GM10266 (cell line): ENCODE data around the gene TGM5.

Source experiments
- DNase-seq: peaks from one replicate; pipeline ENCODE4 v3.0.0; 2012; ENCODE audit errors: extremely low spot score
- TF ChIP-seq, protein P1 (sequence below): IDR thresholded peaks from 2 replicates; pipeline ENCODE4 v1.5.1; 2012; ENCODE audit warnings: mild to moderate bottlenecking, low read depth; ENCODE audit not compliant: control insufficient read depth, insufficient read depth; ENCODE audit errors: missing control alignments

TGM5 gene

GRCh38 chr15:43267439-43267838 is 711 bp upstream of the TGM5 start:
- TF ChIP-seq, protein P1, sequence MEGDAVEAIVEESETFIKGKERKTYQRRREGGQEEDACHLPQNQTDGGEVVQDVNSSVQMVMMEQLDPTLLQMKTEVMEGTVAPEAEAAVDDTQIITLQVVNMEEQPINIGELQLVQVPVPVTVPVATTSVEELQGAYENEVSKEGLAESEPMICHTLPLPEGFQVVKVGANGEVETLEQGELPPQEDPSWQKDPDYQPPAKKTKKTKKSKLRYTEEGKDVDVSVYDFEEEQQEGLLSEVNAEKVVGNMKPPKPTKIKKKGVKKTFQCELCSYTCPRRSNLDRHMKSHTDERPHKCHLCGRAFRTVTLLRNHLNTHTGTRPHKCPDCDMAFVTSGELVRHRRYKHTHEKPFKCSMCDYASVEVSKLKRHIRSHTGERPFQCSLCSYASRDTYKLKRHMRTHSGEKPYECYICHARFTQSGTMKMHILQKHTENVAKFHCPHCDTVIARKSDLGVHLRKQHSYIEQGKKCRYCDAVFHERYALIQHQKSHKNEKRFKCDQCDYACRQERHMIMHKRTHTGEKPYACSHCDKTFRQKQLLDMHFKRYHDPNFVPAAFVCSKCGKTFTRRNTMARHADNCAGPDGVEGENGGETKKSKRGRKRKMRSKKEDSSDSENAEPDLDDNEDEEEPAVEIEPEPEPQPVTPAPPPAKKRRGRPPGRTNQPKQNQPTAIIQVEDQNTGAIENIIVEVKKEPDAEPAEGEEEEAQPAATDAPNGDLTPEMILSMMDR = no peak
- DNase-seq = no peak

DNA sequence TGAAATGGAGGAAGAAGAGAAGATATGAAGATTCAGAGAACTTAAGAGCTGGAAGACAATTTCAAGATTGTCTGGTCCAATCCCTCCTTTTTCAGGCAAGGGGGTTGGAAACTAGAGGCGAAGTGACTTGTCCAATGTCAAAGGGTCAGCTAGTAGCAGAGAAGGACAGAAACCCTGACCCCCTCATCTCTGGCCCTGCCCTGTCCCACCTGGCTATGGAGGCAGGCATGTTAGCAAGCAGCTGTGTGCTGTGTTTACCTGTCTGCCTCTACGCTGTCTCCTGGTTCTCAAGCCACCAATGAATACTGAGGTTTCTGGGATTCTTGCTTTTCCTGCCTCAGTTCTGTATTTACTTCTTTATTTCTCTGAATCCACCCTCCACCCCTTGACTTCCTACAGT is 342 bp downstream of the TGM5 start:
- TF ChIP-seq, protein P1 = no peak
- DNase-seq = no peak

- TF ChIP-seq, protein P1 = no peak
- DNase-seq = no peak
Measured at GRCh38 chr15:43260011-43260615, 6.6 kb downstream of the TGM5 start.

GRCh38 chr15:43258781-43259180 is 7.9 kb downstream of the TGM5 start:
- TF ChIP-seq, protein P1 = no peak
- no peak for DNase-seq

DNA sequence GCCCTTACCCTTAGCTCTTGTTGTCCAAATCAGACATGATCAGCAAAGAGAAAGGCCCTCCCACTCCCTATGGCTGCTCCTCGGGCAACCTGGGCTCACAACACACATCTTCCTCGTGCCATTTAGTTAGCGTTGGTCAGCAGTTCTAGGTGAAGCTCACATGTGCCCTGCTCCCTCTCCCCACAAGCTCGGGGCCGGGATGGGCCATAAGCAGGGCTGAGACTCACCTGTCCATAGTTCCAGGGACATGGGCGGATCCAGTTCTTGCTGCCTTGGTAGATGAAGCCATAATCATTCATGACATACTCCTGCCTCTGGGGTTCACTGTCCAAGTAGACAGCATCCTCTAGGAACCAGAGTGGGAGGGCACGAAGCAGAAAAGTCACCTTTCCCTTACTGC is 10.4 kb downstream of the TGM5 start:
- TF ChIP-seq, protein P1 = no peak
- no peak for DNase-seq

GRCh38 chr15:43255376-43255775 is 11.4 kb downstream of the TGM5 start:
- TF ChIP-seq, protein P1 = no peak

GRCh38 chr15:43253431-43254403 is 13.0 kb downstream of the TGM5 start:
- DNase-seq = peak; percentile 53
- TF ChIP-seq, protein P1 = no peak

More at GRCh38 chr15:43255376-43255775, 11.4 kb downstream of the TGM5 start:
- no peak for DNase-seq
